ENCODE results near the gene E2F3. TPM values are rescaled to one million over a fixed set of nuclear protein-coding genes. Genes with fewer than 3 reads are reported as not detected.

The E2F3 gene
- polyA plus RNA-seq, 3 donors: 7.5 to 14.6 (median 8.9) TPM

GRCh38 chr6:20433929-20434328 is 32.2 kb downstream of the E2F3 start:
- no peak overlapping the region for H3K9ac ChIP-seq (ENCODE audit: insufficient read depth, low read length, poor library complexity, severe bottlenecking)
- WGBS (ENCODE audit: insufficient coverage): 100% methylated on average over 2 of the region's 2 CpGs
- DNase-seq: no peak
- no peak overlapping the region for H3K4me3 ChIP-seq (replicated peaks in 1 of 3; ENCODE audit: low read depth in 2 of 3, low read length in 3 of 3)
- H3K27me3 Mint-ChIP-seq (ENCODE audit: low read depth in 3 of 3): no peaks in the 10 kb centered on the region
- H3K36me3 Mint-ChIP-seq: peaks cover 30 to 51% of the 10 kb centered on the region in 2 donors
- H3K79me2 ChIP-seq (ENCODE audit: insufficient read depth, low read length): peaks cover 98% of the 10 kb centered on the region
- H2AFZ ChIP-seq (ENCODE audit: insufficient read depth, low read depth, low read length, poor library complexity, severe bottlenecking): no peak overlapping the region
- no peaks in the 10 kb centered on the region for H3K4me1 ChIP-seq (ENCODE audit: control insufficient read depth in 1 of 2, insufficient read depth in 2 of 2, low read length in 2 of 2)
- intact Hi-C loops (cut with micrococcal nuclease): no loop called here
- H3K27me3 ChIP-seq (ENCODE audit: control insufficient read depth in 2 of 2, insufficient read depth in 2 of 2, low read length in 2 of 2): no peaks in the 10 kb centered on the region
- TF ChIP-seq CTCF (IDR thresholded peaks at IDR 0.05): no peak
- no peak overlapping the region for H3K4me2 ChIP-seq (replicated peaks; ENCODE audit: extremely low read depth, low read length, poor library complexity, severe bottlenecking)
- peaks cover 0 to 1% (median 0%) of the 10 kb centered on the region in 7 donors for H3K9me3 Mint-ChIP-seq
- no peaks in the 10 kb centered on the region for H3K9me3 ChIP-seq (replicated peaks in 1 of 2; ENCODE audit: control insufficient read depth in 1 of 2, insufficient read depth in 1 of 2, low read length in 2 of 2)
- H3K27ac ChIP-seq (ENCODE audit: low read depth in 1 of 2, low read length in 2 of 2): peak overlapping the region in 1 of 2 donors; percentile 34
- H3K4me3 Mint-ChIP-seq: no peak overlapping the region
- H4K20me1 ChIP-seq (ENCODE audit: insufficient read depth, low read length): peaks cover 93% of the 10 kb centered on the region
- H3K4me1 Mint-ChIP-seq: peaks cover 7% of the 10 kb centered on the region
- H3K27ac Mint-ChIP-seq: peak overlapping the region in 2 of 7 donors; percentile 46 to 63
- H3K36me3 ChIP-seq (replicated peaks in 1 of 2; ENCODE audit: control insufficient read depth in 1 of 2, insufficient read depth in 2 of 2, low read length in 2 of 2): peaks cover 10 to 53% of the 10 kb centered on the region in 2 donors

GRCh38 chr6:20434766-20435165 is 33.1 kb downstream of the E2F3 start:
- H3K27ac Mint-ChIP-seq: peak overlapping the region in 4 of 7 donors; percentile 6 to 60 (median 32)
- no peaks in the 10 kb centered on the region for H3K27me3 Mint-ChIP-seq (ENCODE audit: low read depth in 3 of 3)
- peaks cover 95% of the 10 kb centered on the region for H4K20me1 ChIP-seq (ENCODE audit: insufficient read depth, low read length)
- peaks cover 0 to 3% (median 0%) of the 10 kb centered on the region in 7 donors for H3K9me3 Mint-ChIP-seq
- peaks cover 7% of the 10 kb centered on the region for H3K4me1 Mint-ChIP-seq
- no peaks in the 10 kb centered on the region for H3K27me3 ChIP-seq (ENCODE audit: control insufficient read depth in 2 of 2, insufficient read depth in 2 of 2, low read length in 2 of 2)
- intact Hi-C loops (cut with micrococcal nuclease): no loop called here
- no peaks in the 10 kb centered on the region for H3K9me3 ChIP-seq (replicated peaks in 1 of 2; ENCODE audit: control insufficient read depth in 1 of 2, insufficient read depth in 1 of 2, low read length in 2 of 2)
- H3K4me3 Mint-ChIP-seq: no peak overlapping the region
- H3K36me3 Mint-ChIP-seq: peaks cover 35 to 54% of the 10 kb centered on the region in 2 donors
- H3K4me3 ChIP-seq (replicated peaks in 1 of 3; ENCODE audit: low read depth in 2 of 3, low read length in 3 of 3): no peak overlapping the region
- peak overlapping the region in 1 of 2 donors; percentile 34 for H3K27ac ChIP-seq (ENCODE audit: low read depth in 1 of 2, low read length in 2 of 2)
- no peaks in the 10 kb centered on the region for H3K4me1 ChIP-seq (ENCODE audit: control insufficient read depth in 1 of 2, insufficient read depth in 2 of 2, low read length in 2 of 2)
- TF ChIP-seq CTCF (IDR thresholded peaks at IDR 0.05): no peak
- 95% methylated on average over 6 of the region's 6 CpGs for WGBS (ENCODE audit: insufficient coverage)
- H3K4me2 ChIP-seq (replicated peaks; ENCODE audit: extremely low read depth, low read length, poor library complexity, severe bottlenecking): no peak overlapping the region
- no peak overlapping the region for H3K9ac ChIP-seq (ENCODE audit: insufficient read depth, low read length, poor library complexity, severe bottlenecking)
- peaks cover 98% of the 10 kb centered on the region for H3K79me2 ChIP-seq (ENCODE audit: insufficient read depth, low read length)
- H3K36me3 ChIP-seq (replicated peaks in 1 of 2; ENCODE audit: control insufficient read depth in 1 of 2, insufficient read depth in 2 of 2, low read length in 2 of 2): peaks cover 10 to 59% of the 10 kb centered on the region in 2 donors
- H2AFZ ChIP-seq (ENCODE audit: insufficient read depth, low read depth, low read length, poor library complexity, severe bottlenecking): no peak overlapping the region
- no peak for DNase-seq

All from CD14-positive monocyte (primary cell).